NB4 (cell line): ENCODE results near the gene SFXN5.

ENCODE experiments used
- DNase-seq: peaks from one replicate; pipeline ENCODE4 v3.0.0; 2010; ENCODE audit warnings: low read depth
- H3K4me3 ChIP-seq: one replicate; pipeline ENCODE4 v1.5.1; 2011; ENCODE audit warnings: mild to moderate bottlenecking, low read depth, low read length, moderate library complexity
- CTCF ChIP-seq: IDR thresholded peaks from one replicate; pipeline ENCODE4 v1.5.1; 2012; ENCODE audit warnings: low read depth, low read length
- MAX ChIP-seq: IDR thresholded peaks from 2 replicates; pipeline ENCODE4 v1.6.1; 2011; ENCODE audit warnings: low read depth, low read length
- MYC ChIP-seq: IDR thresholded peaks from 2 replicates; pipeline ENCODE4 v1.6.1; 2011; ENCODE audit warnings: low read depth, low read length
- POLR2A ChIP-seq: IDR thresholded peaks from 2 replicates; pipeline ENCODE4 v1.6.1; 2011; ENCODE audit warnings: mild to moderate bottlenecking; ENCODE audit not compliant: insufficient read length; ENCODE audit errors: extremely low read depth

Gene SFXN5

GRCh38 chr2:73081181-73081671, 9.7 kb upstream of the SFXN5 start:
- H3K4me3 ChIP-seq: no peak overlapping the region
- no peak for DNase-seq
- TF ChIP-seq CTCF (no peak), MYC (no peak), POLR2A (no peak), MAX (no peak)

GRCh38 chr2:73080321-73081131, 9.0 kb upstream of the SFXN5 start:
- TF ChIP-seq MYC: no peak
- no peak for TF ChIP-seq CTCF
- TF ChIP-seq MAX: no peak
- TF ChIP-seq POLR2A: no peak
- DNase-seq: peak; percentile 24
- H3K4me3 ChIP-seq: no peak overlapping the region

- no peak overlapping the region for H3K4me3 ChIP-seq
- no peak for DNase-seq
- TF ChIP-seq MYC (no peak), MAX (no peak), CTCF (no peak), POLR2A (no peak)
These were observed 8.1 kb upstream of the SFXN5 start for GRCh38 chr2:73079636-73080035.

GRCh38 chr2:73078457-73079411, 7.2 kb upstream of the SFXN5 start:
- no peak for TF ChIP-seq MAX
- TF ChIP-seq MYC: no peak
- TF ChIP-seq POLR2A: no peak
- DNase-seq: peak; percentile 46
- no peak overlapping the region for H3K4me3 ChIP-seq

- TF ChIP-seq POLR2A: no peak
- no peak for TF ChIP-seq CTCF
- no peak for TF ChIP-seq MAX
- TF ChIP-seq MYC: no peak
- DNase-seq: no peak
- no peak overlapping the region for H3K4me3 ChIP-seq
These were observed 5.9 kb upstream of the SFXN5 start for GRCh38 chr2:73077424-73077795.
